ENCODE measurements around the gene BSG.
"Not testable (repeated sequence)": the region's sequence is repeated elsewhere in the genome, so short reads cannot be mapped to it uniquely, and the experiment has no call there.

BSG gene

GRCh38 chr19:588093-588740 lies 15.8 kb downstream of the BSG start:
- peak; percentile 85 for DNase-seq (ENCODE audit: low spot score)

GRCh38 chr19:588741-589692 lies 16.6 kb downstream of the BSG start:
- DNase-seq (ENCODE audit: low spot score): no peak

- DNase-seq (ENCODE audit: low spot score): no peak
These were observed 17.4 kb downstream of the BSG start, which contains the start of gene HCN2 for GRCh38 chr19:589693-590395. Gene HCN2, plus strand, starts transcription at chr19:589881. Its CDS starts 65 bp downstream, at chr19:589946.

- no peak for DNase-seq (ENCODE audit: low spot score)
These were observed 18.0 kb downstream of the BSG start for GRCh38 chr19:590396-590745.

GRCh38 chr19:590750-591098 lies 18.3 kb downstream of the BSG start:
- DNase-seq (ENCODE audit: low spot score): no peak

GRCh38 chr19:591099-591958 lies 18.9 kb downstream of the BSG start:
- no peak for DNase-seq (ENCODE audit: low spot score)

GRCh38 chr19:592101-592500 lies 19.7 kb downstream of the BSG start:
- DNase-seq (ENCODE audit: low spot score): no peak

GRCh38 chr19:593055-593454 lies 20.7 kb downstream of the BSG start:
- DNase-seq (ENCODE audit: low spot score): no peak

- DNase-seq (ENCODE audit: low spot score): no peak
These were observed 21.1 kb downstream of the BSG start for GRCh38 chr19:593505-593904.

GRCh38 chr19:594265-594870 lies 22.0 kb downstream of the BSG start:
- no peak for DNase-seq (ENCODE audit: low spot score)

GRCh38 chr19:595326-596262 lies 23.2 kb downstream of the BSG start:
- DNase-seq (ENCODE audit: low spot score): no peak

GRCh38 chr19:596263-596655 lies 23.9 kb downstream of the BSG start:
- DNase-seq (ENCODE audit: low spot score): no peak

- no peak for DNase-seq (ENCODE audit: low spot score)
These were observed 25.3 kb downstream of the BSG start for GRCh38 chr19:597406-598315.

- DNase-seq (ENCODE audit: low spot score): no peak
These were observed 28.9 kb downstream of the BSG start for GRCh38 chr19:601310-601709.

- no peak for DNase-seq (ENCODE audit: low spot score)
These were observed 29.4 kb downstream of the BSG start for GRCh38 chr19:601790-602189.

GRCh38 chr19:602391-603301 lies 30.2 kb downstream of the BSG start:
- DNase-seq (ENCODE audit: low spot score): no peak

- not testable (repeated sequence) for DNase-seq (ENCODE audit: low spot score)
These were observed 30.9 kb downstream of the BSG start for GRCh38 chr19:603302-603639.

- not testable (repeated sequence) for DNase-seq (ENCODE audit: low spot score)
These were observed 31.4 kb downstream of the BSG start for GRCh38 chr19:603779-604178.

Data from HuH-7 (cell line).